ENCODE results near the gene KLHL26.

The KLHL26 gene

GRCh38 chr19:18666784-18667183, 30.0 kb downstream of the KLHL26 start:
- Histone ChIP-seq H3K27ac (no peak overlapping the region), H3K9me3 (no peaks in the 10 kb centered on the region), H3K4me1 (ENCODE audit: control insufficient read depth in 1 of 2, insufficient read depth in 1 of 2, low read depth in 1 of 2, low read length in 1 of 2) (no peaks in the 10 kb centered on the region), H3K4me3 (ENCODE audit: low read depth in 1 of 2, low read length in 1 of 2) (no peak overlapping the region), H3K36me3 (peaks cover 49% of the 10 kb centered on the region), H3K27me3 (no peaks in the 10 kb centered on the region)
- TF ChIP-seq, protein P1, sequence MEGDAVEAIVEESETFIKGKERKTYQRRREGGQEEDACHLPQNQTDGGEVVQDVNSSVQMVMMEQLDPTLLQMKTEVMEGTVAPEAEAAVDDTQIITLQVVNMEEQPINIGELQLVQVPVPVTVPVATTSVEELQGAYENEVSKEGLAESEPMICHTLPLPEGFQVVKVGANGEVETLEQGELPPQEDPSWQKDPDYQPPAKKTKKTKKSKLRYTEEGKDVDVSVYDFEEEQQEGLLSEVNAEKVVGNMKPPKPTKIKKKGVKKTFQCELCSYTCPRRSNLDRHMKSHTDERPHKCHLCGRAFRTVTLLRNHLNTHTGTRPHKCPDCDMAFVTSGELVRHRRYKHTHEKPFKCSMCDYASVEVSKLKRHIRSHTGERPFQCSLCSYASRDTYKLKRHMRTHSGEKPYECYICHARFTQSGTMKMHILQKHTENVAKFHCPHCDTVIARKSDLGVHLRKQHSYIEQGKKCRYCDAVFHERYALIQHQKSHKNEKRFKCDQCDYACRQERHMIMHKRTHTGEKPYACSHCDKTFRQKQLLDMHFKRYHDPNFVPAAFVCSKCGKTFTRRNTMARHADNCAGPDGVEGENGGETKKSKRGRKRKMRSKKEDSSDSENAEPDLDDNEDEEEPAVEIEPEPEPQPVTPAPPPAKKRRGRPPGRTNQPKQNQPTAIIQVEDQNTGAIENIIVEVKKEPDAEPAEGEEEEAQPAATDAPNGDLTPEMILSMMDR (IDR thresholded peaks at IDR 0.05): no peak

DNA sequence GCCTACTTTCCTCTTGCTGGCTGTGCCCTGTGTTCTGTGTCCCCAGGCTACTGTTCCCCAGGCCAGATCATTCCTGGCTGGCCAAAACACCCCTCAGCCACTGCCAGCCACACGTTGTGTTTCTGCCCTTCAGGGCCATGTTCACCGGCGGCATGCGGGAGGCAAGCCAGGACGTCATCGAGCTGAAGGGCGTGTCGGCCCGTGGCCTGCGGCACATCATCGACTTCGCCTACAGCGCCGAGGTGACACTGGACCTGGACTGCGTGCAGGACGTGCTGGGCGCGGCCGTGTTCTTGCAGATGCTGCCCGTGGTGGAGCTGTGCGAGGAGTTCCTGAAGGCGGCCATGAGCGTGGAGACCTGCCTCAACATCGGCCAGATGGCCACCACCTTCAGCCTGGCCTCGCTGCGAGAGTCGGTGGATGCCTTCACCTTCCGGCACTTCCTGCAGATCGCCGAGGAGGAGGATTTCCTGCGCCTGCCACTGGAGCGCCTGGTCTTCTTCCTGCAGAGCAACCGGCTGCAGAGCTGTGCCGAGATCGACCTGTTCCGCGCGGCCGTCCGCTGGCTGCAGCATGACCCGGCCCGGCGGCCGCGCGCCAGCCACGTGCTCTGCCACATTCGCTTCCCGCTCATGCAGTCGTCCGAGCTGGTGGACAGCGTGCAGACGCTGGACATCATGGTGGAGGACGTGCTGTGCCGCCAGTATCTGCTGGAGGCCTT, 30.9 kb downstream of the KLHL26 start:
- TF ChIP-seq, protein P1 (IDR thresholded peaks at IDR 0.05): no peak
- no peak overlapping the region for H3K27ac ChIP-seq
- no peak overlapping the region for H3K4me3 ChIP-seq (ENCODE audit: low read depth in 1 of 2, low read length in 1 of 2)
- peaks cover 49% of the 10 kb centered on the region for H3K36me3 ChIP-seq
- no peaks in the 10 kb centered on the region for H3K27me3 ChIP-seq
- no peaks in the 10 kb centered on the region for H3K9me3 ChIP-seq
- H3K4me1 ChIP-seq (ENCODE audit: control insufficient read depth in 1 of 2, insufficient read depth in 1 of 2, low read depth in 1 of 2, low read length in 1 of 2): no peaks in the 10 kb centered on the region

DNA sequence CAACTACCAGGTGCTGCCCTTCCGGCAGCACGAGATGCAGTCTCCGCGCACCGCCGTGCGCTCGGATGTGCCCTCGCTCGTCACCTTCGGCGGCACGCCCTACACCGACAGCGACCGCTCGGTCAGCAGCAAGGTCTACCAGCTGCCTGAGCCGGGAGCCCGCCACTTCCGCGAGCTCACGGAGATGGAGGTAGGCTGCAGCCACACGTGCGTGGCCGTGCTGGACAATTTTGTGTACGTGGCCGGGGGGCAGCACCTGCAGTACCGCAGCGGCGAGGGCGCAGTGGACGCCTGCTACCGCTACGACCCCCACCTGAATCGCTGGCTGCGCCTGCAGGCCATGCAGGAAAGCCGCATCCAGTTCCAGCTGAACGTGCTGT, 31.4 kb downstream of the KLHL26 start:
- H3K4me3 ChIP-seq (ENCODE audit: low read depth in 1 of 2, low read length in 1 of 2): no peak overlapping the region
- no peak overlapping the region for H3K27ac ChIP-seq
- H3K4me1 ChIP-seq (ENCODE audit: control insufficient read depth in 1 of 2, insufficient read depth in 1 of 2, low read depth in 1 of 2, low read length in 1 of 2): no peaks in the 10 kb centered on the region
- TF ChIP-seq, protein P1 (IDR thresholded peaks at IDR 0.05): no peak
- no peaks in the 10 kb centered on the region for H3K27me3 ChIP-seq
- peaks cover 49% of the 10 kb centered on the region for H3K36me3 ChIP-seq
- no peaks in the 10 kb centered on the region for H3K9me3 ChIP-seq

DNA sequence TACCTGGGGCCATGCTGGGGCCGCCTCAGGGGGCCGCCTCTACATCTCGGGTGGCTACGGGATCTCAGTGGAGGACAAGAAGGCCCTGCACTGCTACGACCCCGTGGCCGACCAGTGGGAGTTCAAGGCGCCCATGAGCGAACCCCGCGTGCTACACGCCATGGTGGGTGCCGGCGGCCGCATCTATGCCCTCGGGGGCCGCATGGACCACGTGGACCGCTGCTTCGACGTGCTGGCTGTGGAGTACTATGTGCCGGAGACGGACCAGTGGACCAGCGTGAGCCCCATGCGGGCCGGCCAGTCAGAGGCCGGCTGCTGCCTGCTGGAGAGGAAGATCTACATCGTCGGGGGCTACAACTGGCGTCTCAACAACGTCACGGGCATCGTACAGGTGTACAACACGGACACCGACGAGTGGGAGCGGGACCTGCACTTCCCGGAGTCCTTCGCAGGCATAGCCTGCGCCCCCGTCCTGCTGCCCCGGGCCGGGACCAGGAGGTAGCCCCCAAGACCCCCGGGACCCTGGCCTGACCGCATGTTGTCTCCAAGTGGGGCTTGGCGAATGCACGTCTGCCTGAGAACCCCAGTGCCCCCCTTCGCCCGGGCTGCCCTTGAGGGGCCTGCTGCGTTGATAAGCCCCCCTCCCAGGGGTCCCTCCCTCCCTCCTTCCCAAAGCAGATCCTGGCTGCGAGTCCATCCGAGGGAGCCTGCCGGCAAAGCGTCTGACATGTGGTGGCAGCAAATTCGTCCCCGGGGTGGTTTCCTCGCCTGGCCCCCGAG, 32.1 kb downstream of the KLHL26 start:
- Histone ChIP-seq H3K27me3 (no peaks in the 10 kb centered on the region), H3K36me3 (peaks cover 49% of the 10 kb centered on the region), H3K27ac (no peak overlapping the region), H3K9me3 (no peaks in the 10 kb centered on the region), H3K4me1 (ENCODE audit: control insufficient read depth in 1 of 2, insufficient read depth in 1 of 2, low read depth in 1 of 2, low read length in 1 of 2) (no peaks in the 10 kb centered on the region), H3K4me3 (ENCODE audit: low read depth in 1 of 2, low read length in 1 of 2) (no peak overlapping the region)
- TF ChIP-seq, protein P1 (IDR thresholded peaks at IDR 0.05): no peak

GRCh38 chr19:18669524-18669817, 32.6 kb downstream of the KLHL26 start:
- no peak overlapping the region for H3K27ac ChIP-seq
- H3K27me3 ChIP-seq: no peaks in the 10 kb centered on the region
- H3K4me1 ChIP-seq (ENCODE audit: control insufficient read depth in 1 of 2, insufficient read depth in 1 of 2, low read depth in 1 of 2, low read length in 1 of 2): no peaks in the 10 kb centered on the region
- no peaks in the 10 kb centered on the region for H3K9me3 ChIP-seq
- H3K4me3 ChIP-seq (ENCODE audit: low read depth in 1 of 2, low read length in 1 of 2): no peak overlapping the region
- TF ChIP-seq, protein P1 (IDR thresholded peaks at IDR 0.05): no peak
- peaks cover 49% of the 10 kb centered on the region for H3K36me3 ChIP-seq
